Dermis microvascular lymphatic vessel endothelial cell (primary cell): Measurements from ENCODE around the gene DCLRE1A. TPM values are rescaled to one million over a fixed set of nuclear protein-coding genes. Genes with fewer than 3 reads are reported as not detected.
"Not testable (repeated sequence)": the region's sequence is repeated elsewhere in the genome, so short reads cannot be mapped to it uniquely, and the experiment has no call there.

Source experiments
- DNase-seq, 2 donors: peaks; one replicate each; pipeline versions ENCODE4 v3.0.0 to v3.0.0-alpha.2; 2010; ENCODE audit warnings: low read depth in 2 of 2
- total RNA-seq: library from RNA; depleted of rRNA; stranded (reverse); fragments of >200 nt; gene quantifications from 2 replicates; pipeline ENCODE4 v1.2.1, GENCODE V29; 2014

The DCLRE1A gene
- total RNA-seq, 1 donor from 2014 or later, result 5.6 TPM

- peak in 1 of 2 donors; percentile 71 for DNase-seq
Observed at GRCh38 chr10:113858541-113858940, 4.7 kb upstream of the DCLRE1A start.

- DNase-seq, result no peak
Observed at GRCh38 chr10:113857210-113857609, 3.3 kb upstream of the DCLRE1A start.

- DNase-seq, result no peak
Observed at GRCh38 chr10:113856563-113856962, 2.7 kb upstream of the DCLRE1A start.

- DNase-seq, result peak in 1 of 2 donors; percentile 74
Observed at GRCh38 chr10:113854761-113855588, 1.1 kb upstream of the DCLRE1A start.

- DNase-seq, result no peak
Observed at GRCh38 chr10:113853578-113854012, 287 bp downstream of the DCLRE1A start.

- DNase-seq, result no peak
Observed at GRCh38 chr10:113849946-113850345, 3.9 kb downstream of the DCLRE1A start.

- DNase-seq, result no peak
Observed at GRCh38 chr10:113849140-113849803, 4.6 kb downstream of the DCLRE1A start.

GRCh38 chr10:113846036-113846435 lies 7.8 kb downstream of the DCLRE1A start:
- DNase-seq, result no peak

- DNase-seq, result peak in 1 of 2 donors; percentile 49
Observed at GRCh38 chr10:113843972-113844485, 9.9 kb downstream of the DCLRE1A start.

- DNase-seq, result no peak
Observed at GRCh38 chr10:113842171-113842570, 11.7 kb downstream of the DCLRE1A start.

- DNase-seq, result not testable (repeated sequence)
Observed at GRCh38 chr10:113828567-113828966, 25.3 kb downstream of the DCLRE1A start.

GRCh38 chr10:113825791-113826190 lies 28.1 kb downstream of the DCLRE1A start:
- DNase-seq, result no peak

- DNase-seq, result peak; percentile 9 to 27
Observed at GRCh38 chr10:113823389-113823788, 30.5 kb downstream of the DCLRE1A start.

- DNase-seq, result no peak
Observed at GRCh38 chr10:113822174-113822573, 31.7 kb downstream of the DCLRE1A start.

GRCh38 chr10:113821306-113821705 lies 32.6 kb downstream of the DCLRE1A start:
- not testable (repeated sequence) for DNase-seq

- DNase-seq, result peak in 1 of 2 donors; percentile 7
Observed at GRCh38 chr10:113820507-113820906, 33.4 kb downstream of the DCLRE1A start.

GRCh38 chr10:113819989-113820388 lies 33.9 kb downstream of the DCLRE1A start:
- no peak for DNase-seq

GRCh38 chr10:113814700-113815099 lies 39.2 kb downstream of the DCLRE1A start:
- DNase-seq, result not testable (repeated sequence)

GRCh38 chr10:113808168-113808567 lies 45.7 kb downstream of the DCLRE1A start:
- DNase-seq, result no peak

GRCh38 chr10:113806503-113806902 lies 47.4 kb downstream of the DCLRE1A start:
- DNase-seq, result no peak

- DNase-seq, result no peak
Observed at GRCh38 chr10:113802997-113803396, 50.9 kb downstream of the DCLRE1A start.

- no peak for DNase-seq
Observed at GRCh38 chr10:113801569-113801968, 52.3 kb downstream of the DCLRE1A start.
